Central memory CD8-positive, alpha-beta T cell (primary cell): Measurements from ENCODE around the gene METTL9.
"Not testable (repeated sequence)": the region's sequence is repeated elsewhere in the genome, so short reads cannot be mapped to it uniquely, and the experiment has no call there.

Experiments
- ATAC-seq: fragments of 150-1000 bp; cut with Tn5 transposase; replicated peaks from 2 replicates; pipeline ENCODE4 v1.10.0; 2022; ENCODE audit warnings: mild to moderate bottlenecking, moderate FRiP score, moderate number of reproducible peaks; ENCODE audit not compliant: poor library complexity, severe bottlenecking; ENCODE audit errors: extremely low read depth
- DNase-seq, 2 donors: peaks; one replicate each; pipeline ENCODE4 v3.0.0; 2021; ENCODE audit warnings: low spot score in 2 of 2
- H3K27ac Mint-ChIP-seq: one replicate; pipeline ENCODE4 v1.8.0; 2022; ENCODE audit warnings: low read depth, mild to moderate bottlenecking, moderate library complexity, mixed read lengths
- H3K27me3 Mint-ChIP-seq: one replicate; pipeline ENCODE4 v1.8.0; 2022; ENCODE audit warnings: mixed read lengths
- H3K36me3 Mint-ChIP-seq: one replicate; pipeline ENCODE4 v1.8.0; 2022; ENCODE audit warnings: mild to moderate bottlenecking, moderate library complexity, mixed read lengths; ENCODE audit not compliant: insufficient read depth
- H3K4me1 Mint-ChIP-seq: one replicate; pipeline ENCODE4 v1.8.0; 2022; ENCODE audit warnings: mixed read lengths
- H3K4me3 Mint-ChIP-seq: one replicate; pipeline ENCODE4 v1.8.0; 2022; ENCODE audit warnings: mild to moderate bottlenecking, moderate library complexity, mixed read lengths
- H3K9me3 Mint-ChIP-seq: one replicate; pipeline ENCODE4 v1.8.0; 2022; ENCODE audit warnings: mixed read lengths

Gene METTL9

DNA sequence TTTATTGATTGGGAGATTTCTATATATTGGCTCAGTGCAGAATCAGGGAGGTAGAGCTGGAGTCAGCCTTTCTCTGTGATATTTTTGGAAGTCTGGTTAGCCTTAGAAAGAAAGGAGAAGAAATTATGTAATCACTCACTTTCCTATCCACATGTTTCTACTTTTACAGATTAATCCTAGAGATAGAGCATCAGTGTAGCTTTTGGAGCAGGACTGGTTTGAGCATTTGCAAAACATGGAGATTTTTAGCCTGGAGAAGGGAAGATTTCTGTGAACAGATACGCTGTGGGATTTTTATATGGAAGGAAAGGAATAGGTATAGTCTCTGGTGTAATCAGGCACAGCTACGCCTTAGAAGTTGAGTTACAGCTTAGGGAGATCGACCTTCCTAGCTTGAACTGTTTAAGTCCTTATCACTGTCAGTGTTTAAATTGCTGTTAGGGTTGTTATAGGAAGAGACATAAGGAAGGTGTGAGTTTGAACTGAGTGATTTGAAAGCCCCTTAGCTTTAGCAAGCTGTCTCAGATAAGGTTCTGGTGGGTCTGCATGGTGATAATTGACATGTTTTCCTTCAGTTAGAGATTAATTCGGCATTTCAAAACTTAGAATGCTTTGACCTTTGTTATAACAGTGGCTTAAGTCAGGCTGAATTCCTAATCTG lies 20.5 kb downstream of the METTL9 start:
- Mint-ChIP-seq H3K4me3 (no peak overlapping the region), H3K36me3 (peaks cover 45% of the 10 kb centered on the region), H3K9me3 (no peaks in the 10 kb centered on the region), H3K4me1 (peaks cover 41% of the 10 kb centered on the region), H3K27ac (peak overlapping the region; percentile 47), H3K27me3 (no peaks in the 10 kb centered on the region)
- DNase-seq: no peak
- no peak for ATAC-seq

DNA sequence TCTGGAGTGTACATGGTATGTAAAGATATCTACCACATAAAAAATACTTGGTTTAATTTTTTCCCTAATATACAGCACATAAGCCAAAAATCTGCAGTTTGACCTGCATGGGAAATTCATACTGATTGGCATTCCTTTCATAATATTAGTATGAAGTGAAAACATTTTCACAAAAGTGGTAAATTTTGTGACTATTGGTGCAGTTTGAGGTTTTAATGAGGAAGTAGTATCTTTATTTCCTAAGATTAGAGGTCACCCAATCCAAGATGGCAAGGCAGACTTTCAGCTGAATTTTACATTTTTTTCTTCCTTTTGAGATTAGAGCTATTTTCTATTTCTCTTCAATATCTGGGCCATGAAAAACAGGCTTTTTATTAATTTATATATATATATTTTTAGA lies 21.2 kb downstream of the METTL9 start:
- Mint-ChIP-seq H3K4me1 (peaks cover 35% of the 10 kb centered on the region), H3K27me3 (no peaks in the 10 kb centered on the region), H3K9me3 (no peaks in the 10 kb centered on the region), H3K27ac (peak overlapping the region; percentile 58), H3K4me3 (no peak overlapping the region), H3K36me3 (peaks cover 49% of the 10 kb centered on the region)
- no peak for DNase-seq
- ATAC-seq: no peak

DNA sequence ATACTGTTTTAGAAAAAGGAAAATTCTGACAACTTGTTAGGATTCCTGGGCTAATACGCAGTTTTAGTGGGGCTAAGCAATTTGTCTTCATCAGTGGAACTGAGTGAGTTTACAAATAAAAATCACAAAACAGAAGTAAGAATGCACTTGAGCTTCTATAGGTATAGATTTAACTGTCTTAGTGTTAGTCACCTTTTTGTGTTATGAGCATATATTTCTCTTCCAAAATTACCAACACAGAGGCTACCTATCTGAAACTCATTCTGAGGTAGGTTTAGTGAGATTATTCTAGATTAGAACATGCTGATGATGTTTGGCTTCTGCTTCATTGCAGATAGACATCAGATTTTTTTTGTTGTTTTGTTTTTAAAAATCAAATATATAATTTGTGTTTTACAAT lies 23.2 kb downstream of the METTL9 start:
- H3K9me3 Mint-ChIP-seq: no peaks in the 10 kb centered on the region
- DNase-seq (no peak), ATAC-seq (no peak)
- H3K27ac Mint-ChIP-seq: no peak overlapping the region
- no peak overlapping the region for H3K4me3 Mint-ChIP-seq
- no peaks in the 10 kb centered on the region for H3K27me3 Mint-ChIP-seq
- H3K36me3 Mint-ChIP-seq: peaks cover 54% of the 10 kb centered on the region
- peaks cover 35% of the 10 kb centered on the region for H3K4me1 Mint-ChIP-seq

DNA sequence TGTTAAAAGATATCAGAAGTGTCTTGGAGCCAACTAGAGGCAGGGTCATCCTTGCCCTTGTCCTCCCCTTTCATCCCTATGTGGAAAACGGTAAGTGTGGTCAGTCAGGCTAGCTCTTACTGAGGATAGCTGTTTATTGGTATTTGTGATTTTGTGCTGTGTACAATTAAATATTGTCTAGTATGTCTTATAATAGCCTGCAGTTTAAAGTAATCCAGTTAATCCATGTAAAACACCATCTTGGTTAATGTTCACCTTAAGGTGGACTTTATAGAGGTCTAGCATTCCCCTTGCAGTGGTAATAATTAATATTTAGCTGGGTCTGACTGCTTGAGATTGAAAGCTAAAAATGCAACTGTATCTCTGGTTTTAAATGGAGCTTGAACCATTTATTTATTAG lies 25.6 kb downstream of the METTL9 start:
- Mint-ChIP-seq H3K27me3 (no peaks in the 10 kb centered on the region), H3K4me3 (no peak overlapping the region), H3K36me3 (peaks cover 44% of the 10 kb centered on the region), H3K4me1 (peaks cover 28% of the 10 kb centered on the region), H3K9me3 (no peaks in the 10 kb centered on the region), H3K27ac (no peak overlapping the region)
- no peak for ATAC-seq
- no peak for DNase-seq

DNA sequence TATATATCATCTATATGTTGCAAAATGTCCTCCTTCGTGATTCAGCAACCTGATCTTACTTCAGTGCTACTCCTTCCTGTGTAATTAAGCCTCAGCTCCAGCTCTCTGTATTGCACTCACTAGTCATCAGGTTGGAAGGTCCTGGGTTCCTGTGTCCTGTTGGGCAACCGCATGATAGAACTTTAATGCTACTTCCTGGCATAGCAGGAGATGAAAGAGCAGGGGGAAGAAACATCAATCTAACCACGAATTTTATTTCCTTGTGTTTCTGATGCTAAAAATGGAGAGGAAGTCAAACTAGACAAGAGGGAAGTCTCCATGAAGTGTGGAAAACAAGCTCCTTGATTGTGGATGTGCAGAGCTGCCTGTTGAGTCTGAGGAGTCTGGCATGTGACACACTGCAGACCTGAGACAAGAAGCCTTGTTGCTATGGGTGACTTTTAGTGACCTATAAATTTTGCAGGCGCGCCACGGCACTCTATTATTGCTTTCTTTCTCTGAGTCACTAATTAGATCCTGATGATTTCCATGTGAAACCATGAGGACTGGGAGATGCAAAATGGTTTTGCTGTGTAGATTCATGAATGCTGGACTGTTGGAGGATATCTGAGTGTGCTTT lies 27.4 kb downstream of the METTL9 start:
- DNase-seq (no peak), ATAC-seq (peak; percentile 49)
- peak overlapping the region; percentile 35 for H3K4me3 Mint-ChIP-seq
- H3K27ac Mint-ChIP-seq: peak overlapping the region; percentile 73
- H3K9me3 Mint-ChIP-seq: no peaks in the 10 kb centered on the region
- peaks cover 35% of the 10 kb centered on the region for H3K36me3 Mint-ChIP-seq
- H3K4me1 Mint-ChIP-seq: peaks cover 18% of the 10 kb centered on the region
- H3K27me3 Mint-ChIP-seq: no peaks in the 10 kb centered on the region

DNA sequence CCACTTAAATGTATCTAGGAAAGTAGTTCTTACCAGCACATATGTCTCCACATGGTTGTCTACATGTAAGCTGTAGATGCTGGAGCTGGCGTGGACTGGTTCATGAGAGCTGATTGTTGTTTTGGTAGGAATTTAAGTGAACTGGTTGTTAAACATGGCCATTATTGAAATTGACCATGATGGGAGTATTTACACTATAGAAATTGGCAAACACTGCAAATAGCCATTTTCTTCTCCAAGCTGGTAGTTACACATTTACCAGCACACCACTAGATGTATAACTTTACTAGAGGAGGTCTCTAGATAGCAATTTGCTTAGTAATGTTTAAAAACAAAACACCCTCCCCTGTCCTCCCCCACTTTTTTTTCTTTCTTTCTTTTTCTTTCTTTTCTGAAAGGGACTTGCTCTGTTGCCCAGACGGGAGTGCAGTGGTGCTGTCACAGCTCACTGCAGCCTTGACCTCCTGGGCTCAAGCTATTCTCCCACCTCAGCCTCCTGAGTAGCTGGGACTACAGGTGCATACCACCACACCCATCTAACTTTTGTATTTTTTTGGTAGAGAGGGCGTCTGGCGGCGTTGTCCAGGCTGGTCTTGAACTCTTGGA lies 28.8 kb downstream of the METTL9 start:
- ATAC-seq (no peak), DNase-seq (no peak)
- H3K4me3 Mint-ChIP-seq: no peak overlapping the region
- peaks cover 18% of the 10 kb centered on the region for H3K4me1 Mint-ChIP-seq
- no peaks in the 10 kb centered on the region for H3K9me3 Mint-ChIP-seq
- H3K27me3 Mint-ChIP-seq: no peaks in the 10 kb centered on the region
- no peak overlapping the region for H3K27ac Mint-ChIP-seq
- H3K36me3 Mint-ChIP-seq: peaks cover 33% of the 10 kb centered on the region

DNA sequence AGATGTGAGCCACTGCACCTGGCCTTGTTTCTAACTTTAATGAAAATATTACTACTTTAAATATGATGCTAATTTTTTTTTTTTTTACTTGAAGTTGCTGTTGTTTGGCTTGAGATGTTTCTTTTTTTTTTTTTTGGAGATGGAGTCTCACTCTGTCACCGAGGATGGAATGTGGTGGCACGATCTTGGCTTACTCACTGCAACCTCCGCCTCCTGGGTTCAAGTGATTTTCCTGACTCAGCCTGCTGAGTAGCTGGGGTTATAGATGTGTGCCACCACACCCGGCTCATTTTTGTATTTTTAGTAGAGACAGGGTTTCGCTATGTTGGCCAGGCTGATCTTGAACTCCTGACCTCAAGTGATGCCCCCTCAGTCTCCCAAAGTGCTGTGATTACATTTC lies 29.4 kb downstream of the METTL9 start:
- H3K4me1 Mint-ChIP-seq: peaks cover 12% of the 10 kb centered on the region
- no peak overlapping the region for H3K27ac Mint-ChIP-seq
- no peak for DNase-seq
- no peaks in the 10 kb centered on the region for H3K27me3 Mint-ChIP-seq
- H3K4me3 Mint-ChIP-seq: no peak overlapping the region
- H3K9me3 Mint-ChIP-seq: no peaks in the 10 kb centered on the region
- H3K36me3 Mint-ChIP-seq: peaks cover 34% of the 10 kb centered on the region
- ATAC-seq: no peak

DNA sequence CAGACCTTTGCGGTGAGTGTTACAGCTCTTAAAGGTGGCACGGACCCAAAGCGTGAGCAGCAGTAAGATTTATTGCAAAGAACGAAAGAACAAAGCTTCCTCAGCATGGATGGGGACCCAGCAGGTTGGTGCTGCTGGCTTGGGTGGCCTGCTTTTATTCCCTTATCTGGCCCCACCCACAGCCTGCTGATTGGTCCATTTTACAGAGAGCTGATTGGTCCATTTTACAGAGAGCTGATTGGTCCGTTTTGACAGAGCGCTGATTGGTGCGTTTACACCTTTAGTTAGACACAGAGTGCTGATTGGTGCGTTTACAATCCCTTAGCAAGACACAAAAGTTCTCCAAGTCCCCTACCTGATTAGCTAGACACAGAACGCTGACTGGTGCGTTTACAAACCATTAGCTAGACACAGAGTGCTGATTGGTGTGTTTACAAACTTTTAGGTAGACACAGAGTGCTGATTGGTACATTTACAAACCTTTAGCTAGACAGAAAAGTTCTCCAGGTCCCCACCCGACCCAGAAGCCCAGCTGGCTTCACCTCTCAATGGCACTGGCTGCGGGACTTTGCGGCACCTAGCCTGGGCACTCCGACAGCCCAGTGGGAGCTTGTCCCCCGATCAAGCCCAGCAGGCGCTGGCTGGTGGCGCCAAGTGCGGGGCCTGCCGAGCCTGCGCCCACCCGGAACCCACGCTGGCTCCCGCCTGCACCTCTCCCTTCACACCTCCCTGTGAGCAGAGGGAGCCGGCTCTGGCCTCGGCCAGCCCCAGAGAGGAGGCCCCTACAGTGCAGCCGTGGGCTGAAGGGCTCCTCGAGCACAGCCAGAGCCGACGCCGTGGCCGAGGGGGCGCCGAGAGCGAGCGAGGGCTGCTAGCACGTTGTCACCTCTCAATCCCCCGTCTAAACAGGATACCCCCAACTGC lies 30.5 kb downstream of the METTL9 start:
- not testable (repeated sequence) for DNase-seq, H3K27ac Mint-ChIP-seq, ATAC-seq, H3K9me3 Mint-ChIP-seq, H3K27me3 Mint-ChIP-seq, H3K4me3 Mint-ChIP-seq
- H3K36me3 Mint-ChIP-seq: peaks cover 25% of the 10 kb centered on the region
- H3K4me1 Mint-ChIP-seq: peaks cover 12% of the 10 kb centered on the region

DNA sequence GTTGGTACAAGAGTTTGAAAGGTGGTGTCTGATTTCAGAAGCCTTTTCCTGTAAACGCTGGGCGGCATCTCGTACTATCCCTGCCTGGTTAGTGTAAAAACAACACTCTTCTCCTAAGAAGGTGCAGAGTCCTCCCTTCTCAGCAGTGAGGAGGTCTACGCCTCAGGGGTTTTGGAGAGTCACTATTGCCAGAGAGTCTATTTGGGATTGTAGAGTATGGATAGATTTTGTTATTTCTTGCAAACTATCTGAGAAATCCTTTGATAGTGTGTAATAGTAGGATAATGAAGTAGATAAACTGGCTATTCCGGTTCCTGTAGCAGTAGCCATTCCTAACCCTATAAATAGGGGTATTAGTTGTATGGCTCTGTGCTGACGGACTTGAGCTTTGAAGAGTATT lies 31.5 kb downstream of the METTL9 start:
- not testable (repeated sequence) for DNase-seq, H3K27ac Mint-ChIP-seq, ATAC-seq, H3K27me3 Mint-ChIP-seq, H3K9me3 Mint-ChIP-seq, H3K4me3 Mint-ChIP-seq
- H3K36me3 Mint-ChIP-seq: peaks cover 21% of the 10 kb centered on the region
- H3K4me1 Mint-ChIP-seq: peaks cover 13% of the 10 kb centered on the region

DNA sequence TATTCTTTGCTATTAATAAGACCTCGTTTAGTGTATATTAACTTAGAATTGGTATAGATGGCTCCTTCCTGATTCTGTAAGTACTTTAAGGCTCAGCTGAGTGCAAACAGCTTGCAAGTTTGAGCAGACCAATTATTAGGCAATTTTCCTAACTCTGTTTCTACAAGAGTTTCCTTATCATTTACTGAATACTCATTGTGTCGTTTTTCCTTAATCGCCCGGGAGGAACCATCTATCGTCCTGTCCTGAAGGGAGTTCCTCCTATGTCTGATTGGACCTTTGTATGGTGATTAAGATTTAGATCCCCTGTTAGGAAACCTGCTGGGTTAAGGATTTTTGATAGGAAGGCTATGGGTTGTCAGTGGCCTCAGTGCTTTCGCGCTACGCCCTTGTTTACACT lies 32.0 kb downstream of the METTL9 start:
- not testable (repeated sequence) for ATAC-seq, H3K9me3 Mint-ChIP-seq, H3K27ac Mint-ChIP-seq, H3K27me3 Mint-ChIP-seq, DNase-seq, H3K4me3 Mint-ChIP-seq
- H3K4me1 Mint-ChIP-seq: peaks cover 14% of the 10 kb centered on the region
- peaks cover 21% of the 10 kb centered on the region for H3K36me3 Mint-ChIP-seq

DNA sequence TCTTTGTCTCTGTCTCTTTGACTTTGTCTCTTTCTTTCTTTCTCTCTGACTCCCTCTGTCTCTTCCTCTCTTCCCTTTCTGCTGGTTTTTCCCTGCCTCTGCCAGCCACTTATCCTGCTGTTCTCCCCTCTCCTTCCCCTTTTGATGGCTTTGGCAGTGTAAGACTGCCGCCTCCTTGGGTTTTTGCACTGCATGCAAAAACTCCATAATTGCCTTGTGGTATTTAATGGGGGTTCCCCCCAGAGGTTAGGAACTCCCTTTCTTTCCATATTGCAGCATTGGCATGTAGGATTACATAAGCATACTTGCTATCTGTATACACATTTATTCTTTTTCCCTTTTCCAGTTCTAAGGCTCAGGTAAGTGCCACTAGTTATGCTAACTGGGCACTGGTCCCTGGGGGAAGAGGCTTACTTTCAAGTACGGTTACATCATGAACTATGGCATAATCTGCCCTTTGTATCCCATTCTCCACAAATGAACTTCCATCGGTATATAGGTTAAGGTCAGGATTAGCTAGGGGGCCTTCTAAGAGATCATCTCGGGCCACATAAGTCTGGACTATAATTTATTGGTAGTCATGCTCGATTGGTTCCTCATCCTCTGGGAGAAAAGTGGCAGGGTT lies 32.7 kb downstream of the METTL9 start:
- not testable (repeated sequence) for DNase-seq, ATAC-seq, H3K4me3 Mint-ChIP-seq, H3K4me1 Mint-ChIP-seq, H3K9me3 Mint-ChIP-seq, H3K27me3 Mint-ChIP-seq
- peaks cover 15% of the 10 kb centered on the region for H3K36me3 Mint-ChIP-seq
- H3K27ac Mint-ChIP-seq: peak overlapping the region; percentile 9

DNA sequence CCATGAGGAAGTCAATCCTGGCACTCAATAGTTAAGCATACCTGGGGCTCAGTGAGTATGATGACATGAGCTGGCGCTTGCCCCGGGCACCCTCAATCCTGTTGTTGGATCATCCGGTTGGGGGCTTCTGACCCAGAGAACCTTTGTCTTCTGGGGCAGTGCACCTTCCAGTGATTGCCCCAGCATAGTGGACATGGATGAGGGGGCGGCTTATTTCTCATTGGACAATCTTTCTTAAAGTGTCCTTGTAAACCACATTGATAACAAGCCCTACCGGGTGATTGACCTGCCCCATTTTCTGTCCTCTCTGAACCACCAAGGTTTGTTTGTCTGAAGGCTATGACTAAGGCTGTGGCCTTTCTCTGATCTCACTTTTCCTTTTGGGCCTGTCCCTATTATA lies 34.8 kb downstream of the METTL9 start:
- peaks cover 20% of the 10 kb centered on the region for H3K4me1 Mint-ChIP-seq
- H3K9me3 Mint-ChIP-seq: no peaks in the 10 kb centered on the region
- H3K36me3 Mint-ChIP-seq: peaks cover 1% of the 10 kb centered on the region
- ATAC-seq (no peak), DNase-seq (no peak)
- no peaks in the 10 kb centered on the region for H3K27me3 Mint-ChIP-seq
- no peak overlapping the region for H3K4me3 Mint-ChIP-seq
- H3K27ac Mint-ChIP-seq: peak overlapping the region; percentile 15
